A673 (cell line): ENCODE results near the gene ISG20L2. TPM values are rescaled to one million over a fixed set of nuclear protein-coding genes. Genes with fewer than 3 reads are reported as not detected.

Source experiments
- BruUV-seq: library from RNA; stranded (reverse); fragments of 400-500 nt; replicated peaks from 2 replicates; lab custom pipeline; 2021; lab: Mats Ljungman, UMichigan
- CTCF ChIA-PET: fragments of 300-600 bp; sonication (Branson Sonifier 250); formaldehyde crosslinking; loops from one replicate; lab custom pipeline; 2022; ENCODE audit warnings: antibody characterized with exemption; lab: Charles Lee
- POLR2A ChIA-PET: fragments of 300-600 bp; sonication (Branson Sonifier 250); formaldehyde crosslinking; loops from one replicate; lab custom pipeline; 2022; ENCODE audit warnings: antibody characterized with exemption; ENCODE audit not compliant: low non-redundant PET; lab: Charles Lee
- DNase-seq: peaks from one replicate; pipeline ENCODE4 v3.0.0-alpha.2; 2015; ENCODE audit warnings: low spot score
- H3K27ac ChIP-seq: fragments of 200-600 bp; sonication (generic); 2 replicates; pipeline ENCODE4 v1.5.1; 2016; ENCODE audit warnings: mixed run types, low read depth, mild to moderate bottlenecking, mixed read lengths, antibody characterized with exemption, low read length; ENCODE audit not compliant: poor library complexity, severe bottlenecking
- H3K27me3 ChIP-seq: fragments of 200-600 bp; sonication (generic); replicated peaks from 2 replicates; pipeline ENCODE4 v1.6.1; 2017; ENCODE audit warnings: mixed run types, low read depth, mild to moderate bottlenecking, mixed read lengths, antibody characterized with exemption, low read length; ENCODE audit not compliant: insufficient read depth, poor library complexity
- H3K36me3 ChIP-seq: fragments of 200-600 bp; sonication (generic); 2 replicates; pipeline ENCODE4 v1.6.1; 2016; ENCODE audit warnings: mixed run types, mild to moderate bottlenecking, mixed read lengths, antibody characterized with exemption, low read length; ENCODE audit not compliant: insufficient read depth, poor library complexity, severe bottlenecking
- H3K4me1 ChIP-seq: fragments of 200-600 bp; sonication (generic); 2 replicates; pipeline ENCODE4 v1.6.1; 2017; ENCODE audit warnings: mixed run types, mild to moderate bottlenecking, mixed read lengths, antibody characterized with exemption, low read length; ENCODE audit not compliant: insufficient read depth, poor library complexity, severe bottlenecking
- H3K4me3 ChIP-seq: fragments of 200-600 bp; sonication (generic); 2 replicates; pipeline ENCODE4 v1.5.1; 2016; ENCODE audit warnings: low read depth, mixed run types, mild to moderate bottlenecking, mixed read lengths, low read length; ENCODE audit not compliant: poor library complexity, severe bottlenecking
- H3K9me3 ChIP-seq: fragments of 200-600 bp; sonication (generic); 2 replicates; pipeline ENCODE4 v1.6.1; 2016; ENCODE audit warnings: mixed run types, low read depth, mild to moderate bottlenecking, mixed read lengths, antibody characterized with exemption, low read length; ENCODE audit not compliant: poor library complexity, severe bottlenecking
- CTCF ChIP-seq: fragments of 300-800, 200-600 bp; sonication (generic); conservative IDR thresholded peaks from 2 replicates; pipeline ENCODE4 v1.5.1; 2017; ENCODE audit warnings: low read depth, mild to moderate bottlenecking, antibody characterized with exemption, low read length, moderate library complexity, mixed read lengths
- EZH2 ChIP-seq: fragments of 200-600 bp; sonication (generic); IDR thresholded peaks from 2 replicates; pipeline ENCODE4 v1.6.1; 2017; ENCODE audit warnings: borderline replicate concordance, low read depth, mild to moderate bottlenecking, mixed read lengths, antibody characterized with exemption, low read length; ENCODE audit not compliant: poor library complexity, severe bottlenecking
- intact Hi-C: fragments of 100-400 bp; cut with micrococcal nuclease; formaldehyde crosslinking; loops from one replicate; pipeline ENCODE4 v1.10.0; 2022; ENCODE audit not compliant: unreplicated experiment
- total RNA-seq: library from RNA; stranded (reverse); gene quantifications from 2 replicates; pipeline ENCODE4 v1.2.3, GENCODE V29; 2021

The ISG20L2 gene
- total RNA-seq, 1 experiment from 2014 or later, result 46.5 TPM

- H3K4me3 ChIP-seq, result no peak overlapping the region
- H3K36me3 ChIP-seq, result peaks cover 44% of the 10 kb centered on the region
- no peaks in the 10 kb centered on the region for H3K9me3 ChIP-seq
- intact Hi-C loops, result no loop called here
- ChIA-PET POLR2A (interaction anchor here (0.7 kb wide), 1 partner anchor 12 kb away, joined by 4 read pairs; no protein-coding TSS in a partner anchor), CTCF (no interaction called here)
- no TSS peak for BruUV-seq
- TF ChIP-seq CTCF (no peak), EZH2 (no peak)
- no peak for DNase-seq
- H3K27ac ChIP-seq, result no peak overlapping the region
- peaks cover 29% of the 10 kb centered on the region for H3K4me1 ChIP-seq
- H3K27me3 ChIP-seq, result no peaks in the 10 kb centered on the region
Observed at GRCh38 chr1:156742801-156743200, 14.2 kb upstream of the ISG20L2 start.

- intact Hi-C loops, result no loop called here
- Histone ChIP-seq H3K4me1 (peaks cover 24% of the 10 kb centered on the region), H3K36me3 (peaks cover 51% of the 10 kb centered on the region), H3K27ac (peak overlapping the region; percentile 1), H3K4me3 (no peak overlapping the region), H3K27me3 (no peaks in the 10 kb centered on the region), H3K9me3 (no peaks in the 10 kb centered on the region)
- POLR2A ChIA-PET, result no interaction called here
- no peak for DNase-seq
- CTCF ChIA-PET, result no interaction called here
- no TSS peak for BruUV-seq
- TF ChIP-seq EZH2 (no peak), CTCF (no peak)
Observed at GRCh38 chr1:156742017-156742416, 13.5 kb upstream of the ISG20L2 start.

GRCh38 chr1:156741481-156741983 lies 13.0 kb upstream of the ISG20L2 start:
- TF ChIP-seq EZH2, result no peak
- TF ChIP-seq CTCF, result no peak
- DNase-seq, result no peak
- Histone ChIP-seq H3K27ac (peak overlapping the region; percentile 77), H3K4me1 (peaks cover 20% of the 10 kb centered on the region), H3K4me3 (no peak overlapping the region), H3K36me3 (peaks cover 56% of the 10 kb centered on the region), H3K9me3 (no peaks in the 10 kb centered on the region), H3K27me3 (no peaks in the 10 kb centered on the region)
- ChIA-PET POLR2A (interaction anchor here (0.6 to 1.1 kb wide), 4 partner anchors 10 to 136 kb away, joined by 3 to 11 read pairs (median 6); partner anchors contain the start of genes ISG20L2 and METTL25B), CTCF (interaction anchor here (0.9 to 1.6 kb wide), 3 partner anchors 16 to 52 kb away, joined by 3 to 11 read pairs (median 4); partner anchors contain the start of gene PRCC)
- intact Hi-C loops, result loop anchor here (1.0 kb wide), 1 partner anchor 26 kb away; the partner anchor contains the start of gene PRCC
- BruUV-seq, result no TSS peak
